NCI-H460 (cell line): Measurements from ENCODE around the gene ZNF232. TPM values are rescaled to one million over a fixed set of nuclear protein-coding genes. Genes with fewer than 3 reads are reported as not detected.
"Not testable (repeated sequence)": the region's sequence is repeated elsewhere in the genome, so short reads cannot be mapped to it uniquely, and the experiment has no call there.

Experiments
- DNase-seq: peaks from one replicate; pipeline ENCODE4 v3.0.0-alpha.2; 2016; ENCODE audit warnings: low read depth; ENCODE audit errors: extremely low read depth
- total RNA-seq: library from RNA; depleted of rRNA; stranded (reverse); fragments of >200 nt; shearing (Covaris generic); gene quantifications from 2 replicates; pipeline ENCODE4 v1.2.3, GENCODE V29; 2014

ZNF232 gene
- total RNA-seq, 1 experiment from 2014 or later = 15.5 TPM

DNA sequence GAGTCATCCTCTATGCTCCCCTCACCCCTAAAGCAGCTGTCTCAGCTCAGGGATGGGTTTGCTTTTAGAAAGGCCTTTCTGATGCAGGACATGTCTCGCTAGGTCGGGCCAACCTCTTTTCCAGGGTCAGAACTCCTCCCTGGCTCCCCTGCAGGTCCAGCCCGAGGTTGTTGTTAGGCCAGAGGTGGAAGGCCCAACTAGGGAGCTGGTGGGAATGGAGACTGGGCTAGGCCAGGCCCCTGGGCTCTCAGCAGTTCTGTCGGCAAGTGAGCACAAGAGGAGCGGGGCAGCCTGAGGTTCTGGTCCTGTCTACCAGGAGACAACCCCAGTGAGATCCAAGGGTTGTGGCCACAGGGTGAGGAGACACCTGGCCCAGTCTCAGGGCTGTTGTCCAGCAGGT is 19.0 kb upstream of the ZNF232 start:
- not testable (repeated sequence) for DNase-seq

DNA sequence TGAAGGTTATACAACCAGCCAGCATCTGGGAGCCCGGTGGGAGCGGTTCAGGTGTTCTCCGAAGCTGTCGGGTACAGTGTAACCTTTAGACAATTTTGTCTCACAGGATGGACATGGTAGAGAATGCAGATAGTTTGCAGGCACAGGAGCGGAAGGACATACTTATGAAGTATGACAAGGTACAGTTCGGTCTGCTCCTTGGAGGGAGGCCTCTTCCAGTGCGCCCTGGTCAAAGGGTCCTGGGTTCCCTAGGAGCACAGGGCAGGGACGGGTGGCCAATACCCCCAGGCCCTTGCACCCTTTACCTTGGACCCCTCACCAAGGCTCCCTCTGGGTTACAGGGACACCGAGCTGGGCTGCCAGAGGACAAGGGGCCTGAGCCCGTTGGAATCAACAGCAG is 18.6 kb upstream of the ZNF232 start:
- DNase-seq = not testable (repeated sequence)

DNA sequence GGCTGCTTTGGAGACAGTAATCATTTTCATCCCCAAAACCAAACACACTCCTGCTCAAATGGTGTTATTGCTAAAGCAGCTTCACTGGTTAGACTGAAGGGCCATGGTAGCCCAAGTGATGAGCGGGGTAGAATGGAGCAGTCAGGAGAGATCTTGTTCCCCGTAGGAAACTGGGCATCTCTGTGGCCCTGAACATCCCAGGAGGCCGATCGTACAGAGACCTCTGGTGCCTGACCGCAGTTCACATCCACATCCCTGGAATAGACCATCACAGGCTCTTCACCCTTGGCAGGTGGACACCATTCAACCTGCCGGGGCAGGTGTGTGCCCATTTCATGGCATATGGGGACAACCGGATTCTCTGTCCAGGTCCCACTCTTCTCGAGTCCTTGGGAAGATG is 18.1 kb upstream of the ZNF232 start:
- not testable (repeated sequence) for DNase-seq

GRCh38 chr17:5128905-5129535 is 17.3 kb upstream of the ZNF232 start:
- no peak for DNase-seq

GRCh38 chr17:5128387-5128786 is 16.7 kb upstream of the ZNF232 start:
- DNase-seq = not testable (repeated sequence)

GRCh38 chr17:5127910-5128309 is 16.2 kb upstream of the ZNF232 start:
- DNase-seq = no peak

- DNase-seq = no peak
Observed at GRCh38 chr17:5126719-5127488, 15.2 kb upstream of the ZNF232 start.

DNA sequence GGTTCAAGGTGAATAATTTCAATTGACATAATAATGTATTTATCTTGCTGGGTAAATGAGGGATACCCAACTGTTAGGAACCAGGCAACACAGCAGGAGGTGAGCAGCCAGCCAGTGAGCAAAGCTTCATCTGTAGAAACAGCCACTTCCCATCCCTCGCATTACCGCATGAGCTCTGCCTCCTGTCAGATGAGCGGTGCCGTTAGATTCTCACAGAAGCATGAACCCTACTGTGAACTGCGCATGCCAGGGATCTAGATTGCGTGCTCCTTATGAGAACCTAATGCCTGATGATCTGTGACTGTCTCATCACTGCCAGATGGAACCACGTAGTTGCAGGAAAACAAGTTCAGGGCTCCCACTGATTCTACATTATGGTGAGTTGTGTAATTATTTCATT is 13.2 kb upstream of the ZNF232 start:
- DNase-seq = not testable (repeated sequence)

GRCh38 chr17:5124125-5124760 is 12.6 kb upstream of the ZNF232 start:
- DNase-seq = not testable (repeated sequence)

DNA sequence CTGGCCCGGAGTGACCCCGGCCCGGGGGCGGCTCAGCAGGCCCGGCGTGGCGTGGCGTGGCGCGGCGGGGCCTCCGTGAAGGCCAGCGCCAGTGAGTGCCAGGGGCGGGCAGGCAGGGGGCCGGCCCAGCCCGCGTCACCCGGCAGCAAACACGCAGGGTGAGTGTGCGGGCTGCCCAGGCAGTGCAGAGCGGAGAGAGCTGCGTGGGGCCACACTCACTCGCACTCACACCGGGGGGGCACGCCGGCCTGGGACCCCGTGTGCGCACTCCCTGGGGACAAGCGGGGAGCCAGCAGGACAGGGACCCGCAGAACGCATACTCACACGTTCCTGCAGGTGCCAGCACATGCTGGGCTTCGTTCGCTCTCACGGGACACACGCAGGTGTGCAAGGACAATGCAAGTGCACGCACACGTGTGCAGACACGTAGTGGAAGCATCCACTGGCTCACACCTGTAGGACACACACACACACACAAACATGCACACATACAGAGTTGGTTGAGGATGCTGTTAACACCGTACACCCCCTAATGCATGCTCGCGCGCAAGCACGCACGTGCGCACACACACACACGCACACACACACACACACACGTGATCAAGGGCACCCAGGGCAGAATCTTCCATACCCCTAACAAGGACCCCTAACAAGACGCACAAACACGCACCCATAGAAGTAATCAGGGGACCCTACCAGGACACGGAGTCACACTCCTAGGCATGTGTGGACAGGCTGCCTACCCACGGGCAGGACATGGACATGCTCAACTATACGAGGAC is 11.9 kb upstream of the ZNF232 start:
- DNase-seq = no peak

- no peak for DNase-seq
Observed at GRCh38 chr17:5122586-5123342, 11.1 kb upstream of the ZNF232 start.

DNA sequence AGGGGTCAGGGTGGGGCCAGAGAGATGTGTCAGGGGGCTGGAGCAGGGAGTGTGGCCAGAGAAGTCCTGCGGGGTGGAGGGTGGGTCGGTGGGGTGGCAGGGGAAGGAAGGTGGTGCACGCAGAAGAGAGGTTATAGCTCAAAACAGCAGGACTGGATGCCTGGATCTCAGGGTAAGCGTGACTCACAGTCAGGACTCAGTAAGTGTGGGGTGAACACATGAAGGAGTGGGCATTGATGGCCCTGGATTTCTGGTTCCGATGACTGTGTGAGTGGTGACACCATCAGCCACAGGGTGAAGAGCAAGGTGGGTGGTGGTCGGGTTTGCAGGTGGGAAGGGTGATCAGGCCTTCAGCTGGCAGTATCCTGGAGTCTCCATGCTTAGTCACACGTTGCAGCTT is 10.4 kb upstream of the ZNF232 start:
- DNase-seq = not testable (repeated sequence)

DNA sequence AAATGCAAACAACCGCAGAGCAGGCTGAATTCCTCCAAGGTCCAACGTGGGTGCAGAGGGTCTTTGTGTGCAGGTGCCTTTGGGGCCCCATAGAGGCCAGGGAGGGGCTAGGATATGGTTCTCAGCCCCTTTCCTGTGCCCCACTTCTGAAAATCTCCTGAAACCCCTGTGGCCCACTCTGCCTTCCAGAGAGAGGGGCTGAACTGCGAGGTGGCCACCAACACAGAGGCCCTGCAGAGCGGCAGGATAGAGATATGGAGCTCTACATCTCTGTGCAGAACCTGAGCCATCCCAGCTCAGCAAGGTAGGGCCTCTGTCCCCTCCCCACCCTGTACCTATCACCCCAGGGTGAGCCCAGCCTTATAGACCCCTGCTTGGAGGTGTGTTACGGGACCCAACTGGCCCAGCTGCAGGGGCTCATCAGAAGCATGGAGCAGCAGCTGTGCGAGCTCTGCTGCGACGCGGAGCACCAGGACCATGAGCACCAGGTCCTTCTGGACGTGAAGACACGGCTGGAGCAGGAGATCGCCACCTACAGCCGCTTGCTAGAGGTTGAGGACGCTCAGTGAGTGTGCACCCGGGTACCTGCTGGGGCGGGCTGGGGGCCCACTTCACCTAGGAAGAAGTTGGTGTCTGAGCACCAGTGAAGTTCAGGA is 9.6 kb upstream of the ZNF232 start:
- DNase-seq = no peak

GRCh38 chr17:5120436-5121185 is 8.9 kb upstream of the ZNF232 start:
- not testable (repeated sequence) for DNase-seq

- no peak for DNase-seq
Observed at GRCh38 chr17:5120036-5120435, 8.4 kb upstream of the ZNF232 start.

GRCh38 chr17:5118219-5118618 is 6.5 kb upstream of the ZNF232 start:
- no peak for DNase-seq

GRCh38 chr17:5115673-5116651 is 4.3 kb upstream of the ZNF232 start, which contains the start of gene USP6:
TSS of gene USP6 (plus strand) at chr17:5116032. CDS start at chr17:5130368, 14,336 bp downstream.
- no peak for DNase-seq

- DNase-seq = no peak
Observed at GRCh38 chr17:5110816-5111215, 862 bp downstream of the ZNF232 start.
